Suprapubic skin (tissue), 4 donors: ENCODE data around the gene TSPAN13. TPM values are rescaled to one million over a fixed set of nuclear protein-coding genes. Genes with fewer than 3 reads are reported as not detected.

ENCODE experiments used
- DNase-seq, 2 donors: peaks; one replicate each; pipeline ENCODE4 v3.0.0-alpha.2; 2019; ENCODE audit warnings: low spot score in 2 of 2
- H3K27ac ChIP-seq: fragments of 200-600 bp; sonication (generic); one replicate; pipeline ENCODE4 v1.5.1; 2019
- H3K27me3 ChIP-seq: fragments of 200-600 bp; sonication (generic); one replicate; pipeline ENCODE4 v1.5.1; 2019
- H3K36me3 ChIP-seq: fragments of 200-600 bp; sonication (generic); one replicate; pipeline ENCODE4 v1.5.1; 2019
- H3K4me1 ChIP-seq: fragments of 200-600 bp; sonication (generic); one replicate; pipeline ENCODE4 v1.5.1; 2019
- H3K4me3 ChIP-seq: fragments of 200-600 bp; sonication (generic); one replicate; pipeline ENCODE4 v1.5.1; 2019; ENCODE audit warnings: mild to moderate bottlenecking
- H3K9me3 ChIP-seq: fragments of 200-600 bp; sonication (generic); one replicate; pipeline ENCODE4 v1.5.1; 2019
- CTCF ChIP-seq, 2 donors: fragments of 200-600 bp in 1 of 2; fragments of 450-650 bp in 1 of 2; sonication (generic) in 1 of 2; IDR thresholded peaks; one replicate each; pipeline ENCODE4 v1.5.1; 2016 to 2019; ENCODE audit warnings: antibody characterized with exemption in 2 of 2, mild to moderate bottlenecking in 1 of 2, moderate library complexity in 1 of 2
- EP300 ChIP-seq: sonication (generic); formaldehyde crosslinking; IDR thresholded peaks from one replicate; pipeline ENCODE4 v1.6.1; 2017; ENCODE audit warnings: antibody characterized with exemption
- POLR2A ChIP-seq, 2 donors: fragments of 450-650 bp; IDR thresholded peaks; one replicate each; pipeline ENCODE4 v1.6.1; 2017; ENCODE audit warnings: antibody characterized with exemption in 2 of 2, mild to moderate bottlenecking in 2 of 2, moderate library complexity in 2 of 2
- POLR2AphosphoS5 ChIP-seq, 3 donors: sonication (generic); formaldehyde crosslinking; IDR thresholded peaks; one replicate each; pipeline ENCODE4 v1.6.1; 2017; ENCODE audit warnings: antibody characterized with exemption in 3 of 3
- WGBS: methylation state at CpG from one replicate; pipeline ENCODE4 v1.1.5; 2018; 5-methylcytosine and 5-hydroxymethylcytosine counted together
- total RNA-seq, 4 donors: library from RNA; depleted of rRNA; stranded (reverse); fragments of >200 nt; gene quantifications; one replicate each; pipeline ENCODE4 v1.1.0, GENCODE V29; 2016

TSPAN13 gene
- total RNA-seq, 4 donors from 2014 or later, result 6.9 to 17.2 (median 12.4) TPM

DNA sequence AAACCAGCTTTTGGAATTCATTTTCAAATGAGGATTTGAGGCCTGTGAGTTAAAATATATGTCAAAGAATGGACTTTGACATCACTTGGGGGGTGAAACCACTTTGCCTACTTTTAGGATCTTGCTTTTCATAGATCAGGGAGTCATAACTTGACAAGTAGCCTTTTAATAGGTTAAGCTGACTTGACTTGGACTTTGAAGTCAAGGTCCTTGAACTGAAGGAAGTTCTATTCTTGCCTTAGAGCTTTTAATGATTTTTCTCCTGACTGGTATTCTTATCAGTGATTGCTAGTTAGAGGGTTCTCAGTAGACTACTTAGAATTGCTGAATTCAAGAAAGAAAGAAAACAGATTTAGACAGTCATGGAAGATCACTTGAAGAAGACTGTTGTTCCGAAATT, 33.6 kb downstream of the TSPAN13 start:
- no peak overlapping the region for H3K27ac ChIP-seq
- H3K4me1 ChIP-seq, result no peaks in the 10 kb centered on the region
- peaks cover 3% of the 10 kb centered on the region for H3K36me3 ChIP-seq
- DNase-seq, result no peak
- no peak overlapping the region for H3K4me3 ChIP-seq
- no peaks in the 10 kb centered on the region for H3K27me3 ChIP-seq
- WGBS, result 93% methylated on average over 1 of the region's 1 CpG
- no peak for TF ChIP-seq CTCF (IDR thresholded peaks at IDR 0.05)
- no peak for TF ChIP-seq POLR2A (IDR thresholded peaks at IDR 0.05)
- no peak for TF ChIP-seq EP300
- TF ChIP-seq POLR2AphosphoS5 (IDR thresholded peaks at IDR 0.05), result no peak
- no peaks in the 10 kb centered on the region for H3K9me3 ChIP-seq

DNA sequence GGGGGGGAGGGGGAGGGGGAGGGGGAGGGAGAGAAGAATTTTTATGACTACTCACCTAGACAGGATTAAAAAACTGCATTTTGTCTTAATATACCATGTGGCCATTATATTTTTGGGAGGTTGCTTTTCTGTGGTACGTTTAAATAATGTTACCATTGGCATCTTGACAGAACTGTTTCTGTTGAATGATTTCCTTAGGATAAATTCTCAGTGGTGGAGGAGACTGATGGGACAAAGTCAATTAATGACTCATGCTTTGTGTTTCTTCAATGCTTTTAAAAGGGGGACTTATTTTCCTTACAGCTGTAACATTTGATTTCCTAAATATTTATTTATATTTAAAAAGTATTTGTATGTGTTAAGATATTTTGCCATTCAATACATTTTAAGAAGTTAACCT, 37.5 kb downstream of the TSPAN13 start:
- no peak for TF ChIP-seq EP300
- TF ChIP-seq CTCF (IDR thresholded peaks at IDR 0.05), result no peak
- TF ChIP-seq POLR2AphosphoS5 (IDR thresholded peaks at IDR 0.05), result no peak
- TF ChIP-seq POLR2A (IDR thresholded peaks at IDR 0.05), result no peak
- H3K27ac ChIP-seq, result no peak overlapping the region
- H3K27me3 ChIP-seq, result no peaks in the 10 kb centered on the region
- 32% methylated on average over 1 of the region's 1 CpG for WGBS
- H3K4me3 ChIP-seq, result no peak overlapping the region
- H3K4me1 ChIP-seq, result no peaks in the 10 kb centered on the region
- no peak for DNase-seq
- no peaks in the 10 kb centered on the region for H3K9me3 ChIP-seq
- no peaks in the 10 kb centered on the region for H3K36me3 ChIP-seq

DNA sequence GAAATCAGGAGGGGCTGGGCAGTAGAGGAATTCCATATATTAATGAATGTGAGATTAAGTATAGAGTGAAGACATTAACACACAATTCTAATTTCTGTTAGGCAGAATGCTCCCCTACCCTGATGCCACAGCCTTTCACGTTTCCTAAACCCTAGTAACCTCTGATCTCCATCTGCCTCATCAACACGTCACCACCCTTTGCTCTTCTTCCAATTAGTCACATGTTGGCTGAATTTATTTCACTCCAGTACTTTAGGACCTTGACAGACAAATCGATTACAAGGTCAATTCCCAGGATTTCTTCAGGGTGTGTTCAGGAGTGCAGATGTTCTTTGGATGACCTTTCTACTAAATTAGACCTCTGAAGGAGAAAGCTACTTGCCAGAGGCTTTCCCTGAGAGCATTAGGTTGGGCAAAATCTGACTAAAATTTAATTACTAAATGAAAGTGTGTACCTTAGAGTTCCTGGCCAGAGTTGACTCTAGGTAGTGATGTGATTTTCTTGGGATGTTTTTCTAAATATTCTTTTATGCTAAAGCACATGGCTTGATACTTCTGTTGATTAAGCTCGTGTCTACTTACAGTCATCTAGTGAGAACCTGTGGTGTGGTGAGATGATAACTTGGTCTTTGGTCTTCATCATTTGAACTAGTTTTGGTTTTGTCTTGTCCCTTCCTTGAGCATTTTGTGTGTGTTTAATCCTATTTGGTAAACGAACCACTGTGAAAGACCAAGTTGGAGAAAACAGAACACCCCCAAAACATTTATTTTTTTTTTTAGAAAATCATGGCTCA, 38.5 kb downstream of the TSPAN13 start:
- Histone ChIP-seq H3K27ac (no peak overlapping the region), H3K9me3 (no peaks in the 10 kb centered on the region), H3K27me3 (no peaks in the 10 kb centered on the region), H3K4me1 (no peaks in the 10 kb centered on the region), H3K4me3 (no peak overlapping the region), H3K36me3 (no peaks in the 10 kb centered on the region)
- no peak for DNase-seq
- 57% methylated on average over 5 of the region's 5 CpGs for WGBS
- TF ChIP-seq CTCF (IDR thresholded peaks at IDR 0.05) (no peak), POLR2AphosphoS5 (IDR thresholded peaks at IDR 0.05) (no peak), EP300 (no peak), POLR2A (IDR thresholded peaks at IDR 0.05) (no peak)

- no peak overlapping the region for H3K27ac ChIP-seq
- no peaks in the 10 kb centered on the region for H3K36me3 ChIP-seq
- TF ChIP-seq POLR2AphosphoS5 (IDR thresholded peaks at IDR 0.05) (no peak), POLR2A (IDR thresholded peaks at IDR 0.05) (no peak), EP300 (no peak), CTCF (IDR thresholded peaks at IDR 0.05) (no peak)
- H3K4me1 ChIP-seq, result no peaks in the 10 kb centered on the region
- no peaks in the 10 kb centered on the region for H3K9me3 ChIP-seq
- WGBS, result 59% methylated on average over 3 of the region's 3 CpGs
- no peaks in the 10 kb centered on the region for H3K27me3 ChIP-seq
- no peak for DNase-seq
- H3K4me3 ChIP-seq, result no peak overlapping the region
Measured at GRCh38 chr7:16794986-16795385, 41.4 kb downstream of the TSPAN13 start.

- 45% methylated on average over 6 of the region's 6 CpGs for WGBS
- no peaks in the 10 kb centered on the region for H3K4me1 ChIP-seq
- DNase-seq, result no peak
- no peak overlapping the region for H3K4me3 ChIP-seq
- TF ChIP-seq EP300 (no peak), POLR2A (IDR thresholded peaks at IDR 0.05) (no peak), POLR2AphosphoS5 (IDR thresholded peaks at IDR 0.05) (no peak), CTCF (IDR thresholded peaks at IDR 0.05) (no peak)
- H3K27me3 ChIP-seq, result no peaks in the 10 kb centered on the region
- no peak overlapping the region for H3K27ac ChIP-seq
- no peaks in the 10 kb centered on the region for H3K9me3 ChIP-seq
- H3K36me3 ChIP-seq, result no peaks in the 10 kb centered on the region
Measured at GRCh38 chr7:16795624-16796023, 42.1 kb downstream of the TSPAN13 start.
